PC-3 (cell line): ENCODE results near the gene C8A.

Experiments used
- CTCF ChIP-seq: fragments of 300-600 bp; sonication (generic); conservative IDR thresholded peaks from 2 replicates; pipeline ENCODE4 v1.5.1; 2017; ENCODE audit warnings: antibody characterized with exemption, low read depth, mild to moderate bottlenecking, low read length
- EZH2 ChIP-seq: fragments of 300-600 bp; sonication (generic); IDR thresholded peaks from one replicate; pipeline ENCODE4 v1.6.1; 2017; ENCODE audit warnings: antibody characterized with exemption, mild to moderate bottlenecking, low read length; ENCODE audit not compliant: unreplicated experiment

DNA sequence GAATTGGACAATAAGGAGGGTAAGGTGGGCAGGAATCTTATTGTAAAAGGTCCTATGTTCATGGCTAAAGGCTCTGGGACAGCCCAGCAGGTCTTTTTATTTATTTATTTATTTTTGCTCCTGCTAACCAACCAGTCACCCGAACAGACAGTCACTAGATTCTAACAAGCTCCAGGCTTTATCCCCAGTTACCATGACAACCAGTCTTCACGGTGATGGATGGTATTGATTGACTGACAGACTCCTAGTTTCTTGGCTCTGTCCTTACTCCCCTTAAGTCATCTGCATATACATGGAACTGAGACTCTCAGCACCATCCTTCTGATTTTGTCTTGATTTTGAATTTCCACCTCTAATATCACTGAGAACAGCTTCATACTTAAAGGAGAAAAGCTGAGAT lies 44.3 kb downstream of the C8A start:
- no peak for TF ChIP-seq CTCF
- TF ChIP-seq EZH2, result no peak
